ENCODE results near the gene TCEA3.

DNA sequence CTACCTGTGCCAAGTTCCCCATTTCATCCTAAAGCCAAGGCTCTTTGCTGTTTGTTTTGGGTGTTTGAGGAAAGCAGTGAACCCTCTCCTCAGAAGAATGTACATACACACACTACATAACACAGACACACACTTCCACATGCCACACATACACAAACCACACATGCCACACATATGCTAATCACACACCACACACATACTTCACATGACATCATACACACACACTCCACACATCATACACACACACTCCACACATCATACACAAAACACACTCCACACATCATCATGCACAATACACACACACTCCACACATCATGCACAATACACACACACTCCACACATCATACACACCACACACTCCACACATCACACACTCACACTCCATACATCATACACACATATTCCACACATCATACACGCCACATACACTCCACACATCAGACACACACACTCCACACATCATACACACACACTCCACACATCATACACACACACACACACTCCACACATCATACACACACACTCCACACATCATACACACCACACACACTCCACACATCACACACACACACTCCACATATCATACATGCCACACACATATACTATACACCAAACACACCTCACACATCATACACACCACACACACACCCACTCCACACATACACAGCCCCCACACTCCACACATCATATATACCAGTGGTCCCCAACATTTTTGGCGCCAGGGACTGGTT, 32.3 kb downstream of the TCEA3 start:
- TF ChIP-seq POLR2A (IDR thresholded peaks at IDR 0.05; ENCODE audit: low read depth, low read length) (no peak), RFX5 (IDR thresholded peaks at IDR 0.05; ENCODE audit: low read depth, low read length) (no peak)
- TF ChIP-seq, protein P1, sequence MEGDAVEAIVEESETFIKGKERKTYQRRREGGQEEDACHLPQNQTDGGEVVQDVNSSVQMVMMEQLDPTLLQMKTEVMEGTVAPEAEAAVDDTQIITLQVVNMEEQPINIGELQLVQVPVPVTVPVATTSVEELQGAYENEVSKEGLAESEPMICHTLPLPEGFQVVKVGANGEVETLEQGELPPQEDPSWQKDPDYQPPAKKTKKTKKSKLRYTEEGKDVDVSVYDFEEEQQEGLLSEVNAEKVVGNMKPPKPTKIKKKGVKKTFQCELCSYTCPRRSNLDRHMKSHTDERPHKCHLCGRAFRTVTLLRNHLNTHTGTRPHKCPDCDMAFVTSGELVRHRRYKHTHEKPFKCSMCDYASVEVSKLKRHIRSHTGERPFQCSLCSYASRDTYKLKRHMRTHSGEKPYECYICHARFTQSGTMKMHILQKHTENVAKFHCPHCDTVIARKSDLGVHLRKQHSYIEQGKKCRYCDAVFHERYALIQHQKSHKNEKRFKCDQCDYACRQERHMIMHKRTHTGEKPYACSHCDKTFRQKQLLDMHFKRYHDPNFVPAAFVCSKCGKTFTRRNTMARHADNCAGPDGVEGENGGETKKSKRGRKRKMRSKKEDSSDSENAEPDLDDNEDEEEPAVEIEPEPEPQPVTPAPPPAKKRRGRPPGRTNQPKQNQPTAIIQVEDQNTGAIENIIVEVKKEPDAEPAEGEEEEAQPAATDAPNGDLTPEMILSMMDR (conservative IDR thresholded peaks at IDR 0.05; ENCODE audit: low read depth, low read length), result no peak

All from IMR-90 (cell line).